DMS114 treated with DMSO at 0.1 percent for 48 hours (cell line): ENCODE results near the gene RHPN2.
"Not testable (repeated sequence)": the region's sequence is repeated elsewhere in the genome, so short reads cannot be mapped to it uniquely, and the experiment has no call there.

Experiments
- DNase-seq: peaks from one replicate; lab custom pipeline; 2025; ENCODE audit not compliant: unreplicated experiment; lab: John Stamatoyannopoulos, UW

Gene RHPN2

DNA sequence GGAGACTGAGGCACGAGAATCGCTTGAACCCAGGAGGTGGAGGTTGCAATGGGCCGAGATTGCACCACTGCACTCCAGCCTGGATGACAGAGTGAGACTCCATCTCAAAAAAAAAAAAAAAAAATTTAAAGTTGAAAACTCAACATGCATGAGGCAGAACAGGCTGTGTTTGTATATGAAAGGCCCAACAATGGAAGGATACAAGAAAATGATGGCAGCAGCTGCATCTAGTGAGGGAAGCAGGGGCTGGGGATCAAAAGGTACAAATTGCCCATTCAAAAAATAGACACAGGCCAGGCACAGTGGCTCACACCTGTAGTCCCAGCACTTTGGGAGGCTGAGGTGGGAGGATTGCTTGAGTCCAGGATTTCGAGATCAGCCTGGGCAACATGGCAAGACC, 86.9 kb downstream of the RHPN2 start:
- DNase-seq, result not testable (repeated sequence)

DNA sequence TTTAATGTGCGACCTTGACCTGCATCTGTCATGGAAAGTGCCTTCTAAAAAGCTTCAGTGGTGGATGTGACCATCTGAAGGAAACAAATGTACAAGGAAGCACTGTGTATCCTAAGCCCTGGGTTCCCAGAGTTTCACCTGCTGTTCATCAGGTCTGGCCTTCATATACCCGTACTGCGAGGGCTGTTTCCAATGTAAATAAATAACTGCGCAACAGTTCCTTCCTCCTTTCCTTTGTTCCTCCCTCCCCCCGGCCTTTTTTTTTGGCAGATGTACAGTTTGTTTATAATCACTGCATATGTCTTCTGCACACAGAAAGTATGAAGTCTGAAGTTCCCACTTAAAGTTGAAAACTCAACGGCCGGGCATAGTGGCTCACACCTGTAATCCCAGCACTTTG, 87.4 kb downstream of the RHPN2 start:
- DNase-seq, result no peak

DNA sequence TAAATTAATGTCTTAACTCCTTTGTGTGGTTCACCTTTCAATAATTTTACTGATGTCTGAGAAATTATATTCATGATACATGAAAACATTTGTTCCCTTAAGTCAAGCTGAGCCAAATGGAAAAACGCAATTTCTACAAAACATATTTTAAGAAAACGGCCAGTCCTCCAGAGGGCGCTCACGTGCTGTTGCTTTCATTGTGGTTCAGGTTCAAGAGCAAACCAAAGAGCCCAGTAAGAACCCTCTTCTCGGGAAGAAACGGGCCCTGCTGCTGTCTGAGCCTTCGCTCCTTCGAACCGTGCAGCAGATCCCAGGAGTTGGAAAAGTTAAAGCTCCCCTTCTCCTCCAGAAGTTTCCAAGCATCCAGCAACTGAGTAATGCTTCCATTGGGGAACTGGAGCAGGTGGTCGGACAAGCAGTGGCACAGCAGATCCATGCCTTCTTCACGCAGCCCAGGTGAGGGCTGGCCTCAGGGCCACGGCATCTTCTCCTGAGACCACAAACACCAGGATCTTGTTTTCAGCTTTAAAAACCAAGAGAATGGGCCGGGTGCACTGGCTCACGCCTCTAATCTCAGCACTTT, 88.4 kb downstream of the RHPN2 start:
- peak; percentile 64 for DNase-seq

DNA sequence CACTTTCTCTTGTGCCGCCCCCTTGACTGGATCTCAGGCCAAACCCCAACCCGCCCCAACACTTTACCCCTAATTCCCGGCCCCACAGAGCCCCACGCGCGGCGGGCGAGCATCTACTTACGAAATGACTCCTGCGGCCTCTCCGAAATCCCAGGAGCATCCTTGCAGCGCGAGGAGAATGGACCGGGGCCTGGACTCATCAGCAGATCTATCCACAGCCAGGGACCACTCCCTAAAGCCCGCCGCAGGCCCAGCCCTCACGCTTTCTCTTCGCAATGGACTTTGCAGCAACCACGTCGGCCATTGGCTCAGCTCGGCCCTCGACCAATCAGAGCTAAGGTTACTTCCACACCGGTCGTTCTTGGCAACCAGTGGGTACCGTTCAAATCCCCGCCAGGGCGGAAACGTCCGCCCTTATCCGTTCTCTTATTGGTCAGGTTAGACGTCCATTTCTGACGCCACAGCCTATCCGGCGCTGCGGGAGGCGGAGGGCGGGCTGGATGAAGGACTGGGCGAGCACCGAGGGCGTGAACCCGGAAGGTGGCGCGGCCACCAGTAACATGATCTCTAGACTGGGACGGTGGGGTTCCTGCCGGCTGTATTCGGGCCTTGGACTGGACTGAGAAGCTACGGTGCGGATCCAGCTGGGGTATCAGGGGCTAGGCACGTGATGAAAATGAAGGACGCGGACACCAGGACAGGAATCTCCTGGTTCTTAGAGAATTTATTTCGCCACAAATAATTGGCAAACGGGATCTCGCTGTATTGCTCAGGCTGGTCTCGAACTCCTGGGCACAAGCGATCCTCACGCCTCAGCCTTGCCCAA, 92.8 kb downstream of the RHPN2 start, which contains the start of the genes CEP89 and FAAP24:
Gene CEP89 (minus strand): TSS at position 244 of the 826 bp plus-strand sequence. CDS start 84 bp downstream, at position 160.
Gene FAAP24 (plus strand): TSS at position 528 of the 826 bp plus-strand sequence. CDS start 955 bp downstream, outside the sequence.
- peak; percentile 99 for DNase-seq

DNA sequence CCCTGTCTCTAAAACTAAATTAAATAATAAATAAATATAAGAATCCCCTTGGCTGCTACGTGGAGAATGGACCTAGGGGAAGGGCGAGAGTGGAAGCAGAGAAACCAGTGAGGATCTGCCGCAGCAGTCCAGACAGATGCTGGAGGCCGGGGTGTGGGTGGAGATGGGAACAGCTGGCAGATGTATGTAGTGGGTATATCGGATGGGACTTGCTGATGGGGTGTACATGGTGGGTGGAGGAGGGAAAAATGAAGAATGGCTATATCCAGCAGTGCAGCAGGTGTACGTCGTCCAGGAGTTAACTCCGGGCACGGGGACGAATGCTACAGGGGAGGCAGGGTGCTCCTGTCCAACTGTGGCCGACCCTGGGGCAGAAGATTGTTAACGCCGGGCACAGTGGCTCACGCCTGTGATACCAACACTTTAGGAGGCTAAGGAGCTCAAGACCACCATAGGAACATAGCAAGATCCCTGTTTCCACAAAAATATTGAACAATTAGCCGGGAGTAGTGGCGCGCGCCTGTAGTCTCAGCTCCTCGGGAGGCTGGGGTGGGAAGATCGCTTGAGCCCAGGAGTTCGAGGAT, 93.6 kb downstream of the RHPN2 start:
- no peak for DNase-seq

DNA sequence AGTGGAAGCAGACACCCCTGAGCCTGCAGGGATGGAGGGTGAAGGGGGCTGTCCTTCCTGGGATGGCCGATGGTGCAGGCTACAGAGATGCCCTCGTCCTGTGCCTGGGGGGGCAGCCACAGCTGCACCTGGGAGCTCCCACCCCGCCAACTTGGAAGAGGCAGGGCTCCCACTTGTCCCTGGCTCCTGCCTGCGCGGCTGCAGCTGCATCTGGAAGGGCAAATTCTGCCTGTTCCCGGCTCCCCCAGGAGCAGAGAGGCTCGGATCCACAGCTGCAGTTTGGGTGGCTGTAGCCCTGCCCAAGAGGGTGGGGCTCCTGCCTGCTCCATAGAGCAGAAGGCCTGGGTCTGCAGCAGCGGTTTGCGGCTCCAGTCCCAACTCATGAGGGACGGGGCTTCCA, 95.1 kb downstream of the RHPN2 start:
- no peak for DNase-seq

DNA sequence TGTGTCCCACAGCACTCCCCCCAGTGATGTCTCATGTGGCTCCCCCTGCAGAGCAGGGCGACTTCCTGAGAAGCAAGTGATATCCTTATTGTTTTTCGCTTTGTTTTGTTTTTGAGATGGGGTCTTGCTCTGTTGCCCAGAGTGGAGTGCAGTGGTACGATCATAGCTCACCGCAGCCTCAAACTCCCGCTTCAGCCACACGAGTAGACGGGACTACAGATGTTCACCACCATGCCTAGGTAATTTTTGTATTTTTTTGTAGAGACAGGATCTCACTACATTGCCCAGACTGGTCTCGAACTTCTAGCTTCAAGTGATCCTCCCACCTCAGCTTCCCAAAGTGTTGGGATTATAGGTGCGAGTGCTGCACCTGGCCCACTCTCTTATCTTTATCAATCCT, 97.9 kb downstream of the RHPN2 start:
- no peak for DNase-seq

DNA sequence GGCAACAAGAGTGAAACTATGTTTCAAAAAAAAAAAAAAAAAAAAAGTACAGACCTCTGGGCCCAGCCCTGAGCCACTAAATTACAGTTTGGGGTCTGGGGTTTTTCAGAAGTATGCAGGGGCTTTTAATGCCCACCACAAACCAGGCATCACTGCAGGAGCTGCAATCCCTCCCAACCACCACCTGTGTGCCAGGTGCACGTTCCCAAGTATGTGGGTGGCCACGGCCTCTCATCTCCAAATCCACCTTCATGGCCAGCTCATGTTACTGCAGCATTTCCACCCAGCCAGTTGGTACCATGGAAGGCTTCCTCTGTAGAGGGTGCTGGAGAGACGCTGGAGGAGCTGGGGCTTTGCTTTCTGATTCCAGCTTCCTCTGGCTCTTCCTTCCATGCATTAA, 119.4 kb downstream of the RHPN2 start:
- no peak for DNase-seq

DNA sequence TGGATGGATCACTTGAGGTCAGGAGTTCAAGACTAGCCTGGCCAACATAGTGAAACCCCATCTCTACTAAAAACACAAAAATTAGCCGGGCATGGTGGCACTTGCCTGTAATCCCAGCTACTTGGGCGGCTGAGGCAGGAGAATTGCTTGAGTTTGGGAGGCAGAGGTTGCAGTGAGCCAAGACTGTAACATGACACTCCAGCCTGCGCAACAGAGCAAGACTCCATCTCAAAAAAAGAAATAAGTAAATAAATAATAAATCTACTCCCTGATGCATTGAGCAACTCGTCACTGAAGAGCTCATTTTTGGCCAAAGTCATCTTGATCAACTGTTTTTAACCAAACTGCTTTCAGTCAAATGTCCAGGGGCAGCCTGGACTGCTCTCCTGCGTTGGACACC, 123.4 kb downstream of the RHPN2 start:
- DNase-seq, result not testable (repeated sequence)

DNA sequence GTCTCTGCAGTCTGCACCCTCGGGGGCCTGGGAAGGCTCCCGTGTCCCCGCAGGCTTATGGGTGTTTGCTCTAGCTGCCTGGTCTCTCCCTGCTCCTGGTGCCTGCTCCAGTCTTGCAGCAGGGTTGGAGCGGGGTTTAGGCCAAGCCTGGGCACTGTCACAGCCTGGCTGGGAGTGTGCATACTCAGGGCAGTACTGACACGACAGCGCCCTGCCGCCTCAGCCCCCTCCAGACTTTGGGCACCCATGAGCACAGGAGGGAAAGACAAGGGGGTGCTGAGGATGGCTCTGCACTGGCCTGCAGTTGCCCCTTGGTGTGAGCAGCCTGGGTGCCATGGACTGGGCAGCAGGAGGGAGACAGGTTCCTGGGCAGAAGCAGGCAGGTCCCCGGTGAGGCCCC, 128.6 kb downstream of the RHPN2 start:
- DNase-seq, result no peak

DNA sequence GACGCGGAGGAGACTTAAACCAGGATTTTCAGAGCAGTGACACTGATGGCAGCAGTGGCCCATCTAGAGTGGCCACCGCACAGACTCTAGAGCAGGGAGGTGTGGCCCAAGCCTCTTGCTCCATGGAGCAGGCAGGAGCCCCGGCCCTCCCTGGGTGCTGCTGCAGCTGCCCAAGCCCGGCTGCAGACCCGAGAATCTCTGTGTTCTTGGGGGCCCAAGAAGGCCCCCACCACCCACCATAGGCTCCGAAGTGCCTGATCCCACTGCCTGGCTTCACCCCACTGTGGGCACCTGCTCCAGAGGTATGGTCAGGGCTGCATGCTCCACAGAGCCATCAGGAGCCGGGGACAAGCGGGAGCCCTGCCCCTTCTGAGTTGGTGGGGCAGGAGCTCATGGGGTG, 129.1 kb downstream of the RHPN2 start:
- DNase-seq, result no peak

DNA sequence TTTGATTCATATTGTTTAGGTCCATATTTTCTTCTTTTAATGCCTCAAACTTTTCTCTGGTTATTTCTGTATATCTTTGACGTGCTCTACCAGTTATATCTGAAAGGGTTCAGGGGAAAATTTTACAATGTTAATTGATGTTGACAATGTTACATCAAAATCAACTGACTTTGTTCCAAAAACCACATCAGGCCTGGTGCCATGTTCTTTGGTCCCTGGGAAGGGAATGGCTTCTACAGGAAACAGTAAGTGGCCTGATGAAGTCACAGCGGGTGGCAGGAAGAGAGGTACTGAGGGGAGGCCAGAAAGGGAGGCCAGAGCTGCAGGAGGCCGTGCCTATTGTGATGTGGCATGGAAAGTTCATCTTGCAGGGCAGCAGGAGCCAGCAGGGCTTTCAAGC, 131.1 kb downstream of the RHPN2 start:
- DNase-seq, result no peak

DNA sequence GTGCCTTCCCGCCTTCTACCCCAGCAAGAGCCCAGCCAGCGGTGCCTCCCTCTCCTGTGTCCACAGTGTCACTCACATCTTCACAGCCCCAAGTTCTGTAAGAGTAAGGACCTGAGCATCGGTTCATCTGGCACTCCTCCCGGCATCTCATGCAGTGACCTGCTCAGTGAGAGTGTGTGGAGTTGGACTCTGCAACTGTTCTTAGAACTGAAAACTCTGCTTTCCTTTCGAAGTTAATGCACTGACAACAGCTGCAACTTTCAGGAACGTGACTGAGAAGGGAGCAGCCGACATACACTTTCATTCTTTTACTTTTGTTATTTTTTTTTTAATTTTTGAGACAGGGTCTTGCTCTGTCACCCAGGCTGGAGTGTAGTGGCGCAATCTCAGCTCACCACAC, 134.1 kb downstream of the RHPN2 start:
- no peak for DNase-seq

DNA sequence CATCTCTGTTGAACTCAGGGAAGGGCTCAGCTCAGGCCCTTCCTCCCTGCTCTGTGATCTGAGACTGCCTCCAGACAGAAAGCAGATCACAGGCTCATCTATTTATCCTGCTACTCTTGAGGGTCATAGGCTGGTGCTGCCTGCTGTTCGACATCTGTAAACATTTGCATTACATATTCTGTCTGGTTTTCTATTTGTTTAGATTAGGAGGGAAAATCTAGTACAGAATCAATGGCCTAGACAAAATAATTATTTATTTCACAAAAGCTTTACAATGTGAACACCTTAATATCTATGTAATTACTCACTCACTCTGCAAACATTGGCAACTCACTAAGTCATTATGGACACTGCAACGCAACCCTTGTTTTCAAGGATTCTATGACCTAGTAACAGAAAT, 135.9 kb downstream of the RHPN2 start:
- no peak for DNase-seq
